ENCODE data around the gene CD5L.

Gene CD5L

DNA sequence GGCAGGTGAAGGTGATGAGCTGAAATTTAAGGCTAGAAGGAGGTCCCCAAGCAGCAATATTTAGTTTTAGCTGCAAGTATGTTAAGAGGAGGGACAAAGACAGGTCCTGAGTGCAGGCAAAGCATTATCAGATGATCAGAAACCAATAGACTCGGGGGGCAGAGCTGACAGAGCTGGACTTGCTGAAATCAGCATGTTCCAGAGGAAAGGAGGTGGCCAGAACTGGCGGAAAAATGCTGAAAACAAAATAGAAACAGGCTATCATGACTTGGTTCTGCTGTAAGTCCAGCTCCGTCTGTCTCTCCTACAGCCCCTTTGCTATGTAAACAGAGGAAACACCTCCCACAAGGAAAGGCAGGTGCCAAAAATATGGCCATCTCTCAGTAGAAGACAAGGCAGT is at the start of gene CD5L:
TSS of gene CD5L (minus strand) at position 101 of the 400 bp plus-strand sequence. CDS start 107 bp downstream, outside the sequence.
- DNase-seq = no peak

DNA sequence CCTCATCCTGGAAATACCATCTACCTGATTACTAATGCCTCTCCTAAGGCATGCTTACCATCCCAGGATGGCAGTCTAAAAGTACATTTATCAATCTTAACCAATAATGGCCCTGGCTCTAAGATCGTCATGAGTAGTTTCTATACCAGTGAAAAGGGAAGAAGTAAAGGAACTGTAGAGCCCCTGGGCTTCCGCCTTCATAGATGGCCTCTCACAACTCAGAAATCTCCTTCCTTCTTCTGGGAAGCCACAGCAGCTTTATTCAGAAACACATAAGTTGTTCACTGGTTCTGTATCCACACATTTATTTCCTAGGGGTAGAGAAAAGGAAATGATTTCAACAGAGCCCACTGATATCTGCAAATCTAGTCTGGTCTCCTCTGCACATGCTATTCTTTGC is 41.0 kb upstream of the CD5L start:
- no peak for DNase-seq

DNA sequence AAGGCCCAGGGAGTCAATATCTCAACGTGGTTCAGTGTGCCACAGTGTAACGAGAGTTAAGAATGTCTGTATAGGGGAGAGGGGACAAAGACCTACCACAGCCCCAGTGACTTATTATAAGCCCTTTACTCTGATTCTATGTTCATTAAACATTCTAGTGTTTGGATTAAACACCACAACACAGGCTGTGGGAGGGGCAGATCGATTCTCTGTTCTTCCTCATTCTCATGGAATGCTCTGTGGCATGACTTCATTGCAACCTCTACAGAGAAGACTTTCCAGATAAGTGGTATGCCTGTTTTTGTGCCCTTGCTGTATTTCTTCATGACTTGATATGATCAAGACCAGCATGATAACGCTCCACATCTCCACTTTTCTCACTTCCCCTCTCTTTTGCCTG is 39.0 kb upstream of the CD5L start:
- DNase-seq = no peak

DNA sequence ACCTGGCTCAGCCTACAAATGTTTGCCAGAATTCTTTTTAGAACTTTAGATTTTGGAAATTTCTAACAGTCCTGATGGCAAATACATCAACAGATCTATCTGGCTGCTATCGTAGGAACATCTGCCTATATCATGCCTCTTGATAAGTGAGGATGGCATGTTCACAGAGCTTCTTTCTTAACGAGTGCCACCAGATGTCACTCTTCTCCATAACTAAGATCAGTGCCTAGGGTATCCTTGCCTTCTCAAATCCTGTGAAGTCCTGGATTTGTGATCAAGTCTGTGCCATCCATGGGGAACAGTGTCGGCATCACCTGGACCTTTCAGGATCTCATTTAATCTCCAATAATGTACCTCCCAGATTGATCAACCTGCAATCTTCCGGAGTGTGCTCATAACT is 36.5 kb upstream of the CD5L start:
- no peak for DNase-seq

DNA sequence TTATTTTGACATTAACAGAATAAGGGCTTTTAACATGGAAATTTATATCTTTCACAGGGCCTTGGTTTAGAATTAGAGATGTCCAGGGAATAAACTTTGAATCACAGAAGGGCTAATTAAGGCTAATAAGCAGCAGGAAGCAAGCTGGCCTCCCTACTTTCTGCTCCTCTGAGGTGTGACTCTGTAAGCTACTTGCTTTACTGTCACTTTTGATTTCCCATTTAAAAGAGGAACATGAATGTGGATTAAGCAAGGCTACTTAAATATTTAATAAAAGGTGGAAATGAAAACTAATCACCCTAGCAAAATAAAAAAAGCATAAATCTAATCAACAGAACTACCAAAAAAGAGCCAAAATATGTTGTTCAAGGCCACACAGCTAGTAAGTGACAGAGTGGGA is 28.9 kb upstream of the CD5L start:
- DNase-seq = no peak

DNA sequence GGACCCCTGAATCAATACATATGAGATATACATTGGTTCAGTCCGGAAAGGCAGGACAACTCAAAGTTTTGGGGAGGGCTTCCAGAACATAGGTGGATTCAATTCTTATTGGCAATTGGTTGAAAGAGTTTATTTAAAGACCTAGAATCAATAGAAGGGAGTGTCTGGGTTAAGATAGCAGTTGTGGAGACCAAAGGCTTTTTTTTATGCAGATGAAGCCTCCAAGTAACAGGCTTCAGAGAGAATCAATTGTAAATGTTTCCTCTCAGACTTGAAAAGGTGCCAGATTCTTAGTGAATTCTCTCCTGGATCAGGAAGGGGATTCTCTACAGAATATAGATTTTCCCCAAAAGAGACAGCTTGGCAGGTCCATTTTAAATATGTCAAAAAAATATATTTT is 27.0 kb upstream of the CD5L start:
- DNase-seq = no peak

DNA sequence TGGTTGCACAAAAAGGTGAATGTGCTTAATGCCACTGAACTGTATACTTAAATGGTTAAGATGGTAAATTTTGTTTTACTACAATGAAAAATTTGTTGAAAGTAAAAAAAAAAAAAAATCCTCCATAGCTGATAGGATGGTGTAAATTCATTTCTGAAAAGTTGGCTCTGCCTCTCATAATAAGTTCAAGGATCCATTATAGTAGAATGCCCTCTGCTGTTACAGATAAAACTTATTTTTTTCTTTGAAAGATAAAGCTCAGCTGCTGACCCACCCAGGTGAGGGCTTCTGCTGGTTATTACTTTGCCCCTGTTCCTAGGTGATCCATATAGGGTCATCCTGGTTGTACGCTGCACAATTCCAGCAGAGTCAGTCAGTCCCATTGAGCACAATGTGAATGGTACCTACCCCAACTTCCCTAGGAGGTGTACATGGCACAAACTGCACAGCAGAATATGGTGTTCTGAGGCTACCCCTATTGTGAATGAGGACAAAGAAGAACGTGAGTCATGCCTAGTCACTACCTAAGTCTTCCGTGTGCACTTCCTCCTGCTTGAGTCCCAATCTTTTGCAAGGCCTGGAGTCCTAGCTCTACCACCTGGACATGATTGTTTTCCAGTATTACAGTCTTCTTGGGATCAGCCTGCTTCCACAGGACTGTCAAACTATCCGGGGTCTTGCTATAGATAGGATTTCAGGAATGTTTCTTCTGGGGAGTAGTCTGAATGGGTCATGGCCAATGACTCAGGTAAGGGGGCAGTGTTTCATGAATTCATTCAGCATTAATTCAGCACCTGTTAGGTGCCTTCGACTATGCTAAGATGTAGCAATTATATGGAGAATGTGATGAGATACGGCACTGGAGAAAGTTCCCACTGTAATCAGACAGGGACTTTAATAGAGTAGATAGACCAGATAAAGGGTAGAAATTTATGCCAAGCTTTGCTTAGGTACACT is 20.8 kb upstream of the CD5L start:
- DNase-seq = no peak

DNA sequence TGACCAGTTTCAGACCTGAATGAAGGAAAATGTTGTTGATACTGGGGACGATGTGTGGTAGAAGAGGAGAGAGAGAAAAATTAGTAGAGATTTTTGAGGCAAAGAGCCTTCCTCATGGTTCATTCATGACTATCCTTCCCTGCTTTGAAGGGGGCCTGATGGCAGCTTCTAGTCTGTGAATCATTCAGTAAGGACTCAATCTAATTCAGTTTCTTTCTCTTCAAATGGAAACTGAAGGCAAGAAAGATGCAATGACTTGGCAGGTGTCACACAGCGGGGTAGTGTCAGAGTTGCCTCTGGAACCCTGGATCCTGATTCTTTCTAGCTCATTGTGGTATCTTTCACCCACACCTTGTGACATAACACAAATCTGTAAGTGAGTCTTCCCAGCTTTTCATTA is 14.9 kb upstream of the CD5L start:
- DNase-seq = no peak

DNA sequence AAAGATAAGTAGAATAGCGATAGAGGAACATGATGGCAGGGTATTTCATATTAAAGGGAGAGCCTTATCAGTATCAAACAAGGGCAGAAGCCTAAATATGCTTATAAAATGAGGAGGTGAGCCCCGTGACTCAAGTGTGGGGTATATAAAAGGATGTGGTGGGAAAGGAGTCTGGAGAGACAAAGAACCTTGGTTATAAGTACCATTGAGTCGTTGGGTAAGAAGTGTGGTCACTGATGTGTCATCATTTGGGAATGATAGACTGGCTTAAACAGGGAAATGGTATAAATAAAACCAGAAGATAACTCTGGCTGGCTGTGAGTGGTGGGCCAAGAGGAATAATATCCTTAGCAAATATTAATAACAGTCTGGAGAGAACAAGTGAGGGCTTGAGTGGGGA is 10.9 kb upstream of the CD5L start:
- DNase-seq = no peak

DNA sequence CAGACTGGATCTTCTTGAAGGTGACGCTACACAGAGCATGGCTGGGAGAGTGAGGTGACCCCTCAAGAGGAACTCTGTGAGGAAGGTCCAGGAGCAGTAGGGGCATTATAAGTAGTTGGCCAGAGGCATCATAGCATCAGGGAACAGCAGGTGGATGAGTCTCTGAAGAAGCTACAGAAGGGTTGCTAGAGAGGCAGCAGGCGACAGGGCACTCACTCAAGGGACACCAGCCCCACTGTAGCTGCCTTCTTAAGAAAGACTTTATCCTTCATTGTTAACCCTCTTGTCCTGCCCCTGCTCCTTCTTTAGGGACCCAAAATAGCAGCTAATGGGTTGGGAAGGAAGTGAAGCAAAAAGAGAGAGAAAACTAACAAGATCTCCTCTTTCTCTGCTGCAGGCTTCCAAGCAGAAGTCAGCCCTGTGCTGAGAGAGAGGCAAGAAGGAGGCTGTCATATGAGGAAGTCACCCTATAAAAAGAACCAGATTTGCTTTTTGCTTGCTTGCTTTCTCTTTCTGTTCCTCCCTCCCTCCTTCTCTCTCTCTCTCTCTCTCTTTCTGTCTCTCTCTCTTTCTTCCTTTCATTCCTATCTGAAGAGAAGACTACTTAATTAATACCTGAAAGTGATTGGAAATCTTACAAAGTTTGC is 7.7 kb upstream of the CD5L start:
- DNase-seq = no peak

DNA sequence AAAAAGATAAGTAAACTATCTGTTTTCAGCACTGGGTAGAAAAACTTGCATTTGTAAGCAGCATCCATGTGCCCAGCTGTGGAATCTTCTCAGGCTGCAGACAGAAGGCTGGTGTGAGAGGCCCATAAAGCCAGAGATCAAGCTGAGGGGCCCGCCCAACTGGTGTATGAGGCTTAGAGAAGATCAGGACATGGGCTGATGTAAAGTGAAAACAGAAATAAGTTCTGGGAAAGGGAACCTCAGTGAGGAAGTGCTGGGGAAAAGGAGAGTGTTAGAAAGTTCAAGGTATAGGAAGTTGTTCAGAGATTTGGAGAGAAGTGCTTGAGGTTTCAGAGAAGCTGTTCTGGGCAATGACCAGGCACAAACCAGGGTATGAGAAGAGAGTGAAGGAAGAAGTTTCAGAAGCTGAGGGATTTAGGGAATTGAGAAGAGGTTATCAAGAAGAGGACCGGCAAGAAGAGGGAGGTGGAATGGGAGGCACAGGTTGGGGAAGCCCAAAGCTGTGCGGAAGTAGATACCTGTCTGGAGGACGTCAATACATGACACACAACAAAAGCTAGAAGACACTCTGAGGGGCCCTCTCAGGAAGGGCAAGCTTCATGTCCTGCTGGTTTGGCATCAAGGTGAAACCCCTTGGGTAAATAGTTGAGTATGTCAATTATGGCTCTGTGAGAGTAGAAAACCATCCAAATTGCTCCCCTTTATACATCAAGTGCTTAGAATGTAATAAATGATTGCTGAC is 2.7 kb upstream of the CD5L start:
- no peak for DNase-seq

DNA sequence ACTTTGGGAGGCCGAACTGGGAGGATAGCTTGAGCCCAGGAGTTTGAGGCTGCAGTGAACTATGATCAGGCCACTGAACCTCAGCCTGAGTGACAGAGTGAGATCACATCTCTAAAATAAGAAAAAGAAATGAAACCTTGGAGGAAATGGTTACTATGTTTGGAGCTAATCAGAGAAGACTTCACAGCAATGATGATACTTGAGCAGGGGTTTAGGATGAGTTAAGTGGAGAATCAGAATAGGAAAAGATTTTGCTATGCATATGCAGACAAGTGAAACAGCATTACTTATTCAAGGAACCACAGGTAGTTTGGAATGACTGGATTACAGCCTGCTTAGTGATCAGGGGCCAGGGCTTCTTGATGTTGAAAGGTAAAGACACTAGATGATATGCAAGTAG is 1.3 kb upstream of the CD5L start:
- no peak for DNase-seq

DNA sequence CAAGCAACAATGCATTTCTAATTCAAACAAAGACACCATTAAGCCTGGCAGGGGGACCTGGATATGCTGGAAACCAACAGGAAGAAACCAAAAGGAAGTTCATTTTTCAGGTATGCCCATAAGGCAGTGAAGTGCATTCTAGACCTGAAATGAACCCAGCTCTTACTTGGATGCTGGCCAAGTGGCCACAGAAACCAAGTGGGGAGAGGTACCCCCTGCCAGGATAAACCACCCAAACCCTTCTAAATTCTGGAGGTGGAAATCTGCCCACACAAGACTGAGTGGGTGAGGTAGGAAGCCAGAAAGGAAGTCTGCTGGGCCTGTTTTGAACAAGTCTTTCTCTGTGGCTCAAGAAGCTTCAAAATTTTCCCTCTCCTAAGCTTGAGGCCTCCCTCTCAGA is 2.6 kb downstream of the CD5L start:
- no peak for DNase-seq

DNA sequence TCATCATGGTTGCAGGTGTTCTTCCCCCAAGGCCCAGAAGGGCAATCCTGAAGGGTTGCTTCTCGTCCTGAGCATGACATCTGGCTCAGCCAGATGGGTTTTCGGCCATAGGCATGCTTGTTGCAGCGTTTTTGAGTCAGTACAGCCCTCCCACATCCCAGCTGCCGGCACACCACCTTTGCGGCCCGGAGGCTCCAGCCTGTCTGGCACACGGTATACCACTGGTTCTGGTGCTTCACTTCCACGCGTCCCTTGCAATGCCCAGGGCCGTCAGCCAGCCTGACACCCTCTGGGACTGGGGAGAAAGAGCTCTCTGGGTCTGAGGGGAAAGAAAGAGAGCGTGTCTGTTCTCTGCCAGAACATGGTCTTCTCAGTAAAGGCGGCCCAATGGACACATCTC is 7.2 kb downstream of the CD5L start:
- no peak for DNase-seq

DNA sequence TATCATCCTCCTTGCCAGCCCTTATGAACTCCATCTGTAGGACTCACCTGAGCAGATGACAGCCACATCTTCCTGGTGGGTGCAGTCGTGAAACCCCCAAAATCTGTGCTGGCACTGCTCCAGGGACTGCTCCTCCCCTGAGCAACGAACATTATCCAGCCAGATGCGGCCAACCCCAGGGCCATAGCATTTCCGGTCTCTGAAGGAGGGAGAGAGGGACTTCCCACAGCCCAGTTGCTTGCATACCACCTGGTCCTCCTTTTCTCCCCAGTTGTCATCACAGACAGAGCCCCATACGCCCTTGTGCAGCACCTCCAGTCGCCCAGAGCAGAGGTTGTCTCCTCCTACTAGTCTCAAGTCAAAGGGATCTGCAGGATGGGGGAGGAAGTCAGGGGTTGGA is 8.5 kb downstream of the CD5L start:
- DNase-seq = no peak

DNA sequence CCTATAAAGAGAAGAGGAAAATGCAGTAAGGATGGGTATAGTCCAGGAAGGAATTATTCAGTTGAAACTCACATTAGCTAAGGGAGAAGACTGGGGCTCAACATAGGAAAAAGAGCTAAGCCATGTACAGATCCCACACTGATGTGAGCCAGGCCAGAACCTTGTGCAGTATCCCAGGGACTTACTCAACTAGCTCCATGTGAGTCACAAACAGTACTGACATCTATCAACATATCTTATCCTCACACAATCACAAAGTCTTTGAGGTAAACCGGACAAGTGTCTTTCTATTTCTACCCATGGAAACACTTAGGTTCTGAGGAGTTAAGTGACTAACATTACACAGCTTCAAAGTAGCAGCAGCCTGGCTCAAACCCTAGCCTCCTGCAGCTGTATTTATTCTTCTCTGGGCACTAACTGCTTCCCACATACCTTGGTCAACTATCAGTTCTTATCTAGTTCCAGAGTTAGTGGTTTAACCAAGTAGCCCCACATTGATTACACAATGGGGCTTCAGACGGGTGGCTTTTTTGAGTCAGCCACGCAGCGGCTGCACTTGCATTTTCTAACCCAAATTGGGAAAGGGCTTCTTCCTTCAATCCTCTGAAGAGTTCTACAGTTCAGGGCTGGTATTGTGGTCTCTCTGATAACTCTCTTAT is 9.5 kb downstream of the CD5L start:
- DNase-seq = no peak

DNA sequence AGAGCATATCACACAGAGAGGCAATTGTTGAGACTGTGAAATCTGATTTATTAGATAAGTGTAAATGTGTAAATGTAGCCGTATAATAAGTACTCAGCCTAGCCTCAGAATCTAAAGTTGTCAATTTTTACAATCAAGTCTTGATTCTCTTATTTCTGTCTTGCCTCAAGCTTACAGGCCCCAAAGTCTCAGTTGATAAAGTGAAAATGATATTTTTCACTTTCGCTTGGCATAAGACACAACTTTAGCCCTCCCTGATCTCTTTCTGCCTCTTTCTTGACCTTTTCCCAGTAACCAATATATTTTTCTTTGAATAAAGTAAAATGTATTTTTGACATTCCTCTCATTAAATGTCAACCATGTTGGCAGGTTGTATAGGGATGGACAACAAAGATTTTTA is 10.7 kb downstream of the CD5L start:
- no peak for DNase-seq

DNA sequence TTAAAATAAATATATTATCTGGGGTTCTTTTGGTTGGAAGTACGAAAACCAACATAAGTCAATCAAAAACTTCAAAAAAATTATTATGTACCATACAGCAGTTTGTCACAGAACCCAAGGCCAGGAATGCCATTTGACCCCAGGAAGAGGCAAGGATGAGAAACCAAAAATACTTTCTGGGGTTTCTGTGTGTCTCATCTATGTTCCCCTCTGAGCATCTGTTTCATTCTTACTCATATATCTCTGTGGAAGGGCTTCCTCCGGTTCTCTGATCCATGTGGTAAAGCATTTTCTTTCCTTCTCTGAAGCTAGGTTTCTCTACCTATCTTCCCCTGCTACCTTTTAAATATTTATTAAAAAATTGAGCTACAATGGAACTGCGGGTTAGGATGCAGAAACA is 11.9 kb downstream of the CD5L start:
- DNase-seq = no peak

DNA sequence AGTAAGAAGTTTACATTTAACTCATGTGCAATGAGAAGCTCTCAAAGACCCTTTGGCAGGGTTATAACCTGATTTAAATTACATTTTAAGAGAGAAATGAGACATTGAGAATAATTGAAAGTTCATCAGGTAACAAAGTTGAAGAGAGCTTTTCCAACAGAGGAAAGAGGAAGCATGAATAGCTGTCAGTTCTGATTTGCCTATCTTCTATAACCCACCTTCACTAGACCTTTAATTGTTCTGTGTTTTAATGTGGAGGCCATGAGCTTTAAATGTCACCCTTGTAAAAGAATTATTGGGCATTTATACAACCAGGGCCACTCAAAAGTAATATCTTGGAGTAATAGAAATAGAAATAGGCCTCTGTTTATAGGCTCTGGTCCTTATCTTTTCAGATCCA is 12.4 kb downstream of the CD5L start:
- DNase-seq = no peak

DNA sequence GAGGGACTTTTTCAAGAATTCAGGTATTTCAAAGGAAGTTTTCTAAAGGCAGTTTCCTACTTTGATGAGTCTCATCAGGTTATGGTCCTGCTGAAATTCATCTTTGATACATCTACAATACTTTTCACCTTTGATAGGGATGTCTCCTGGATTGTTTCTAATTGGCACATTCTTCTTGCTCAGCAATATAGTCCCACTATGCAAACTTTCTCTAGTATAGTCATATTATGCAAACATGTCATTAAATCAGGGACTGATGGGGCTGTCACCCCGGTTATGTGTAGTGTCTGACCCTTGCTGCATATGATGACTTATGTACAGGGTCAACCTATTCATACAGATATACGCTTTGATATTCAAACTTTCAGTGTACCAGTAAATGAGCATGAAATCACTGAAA is 21.3 kb downstream of the CD5L start:
- no peak for DNase-seq

DNA sequence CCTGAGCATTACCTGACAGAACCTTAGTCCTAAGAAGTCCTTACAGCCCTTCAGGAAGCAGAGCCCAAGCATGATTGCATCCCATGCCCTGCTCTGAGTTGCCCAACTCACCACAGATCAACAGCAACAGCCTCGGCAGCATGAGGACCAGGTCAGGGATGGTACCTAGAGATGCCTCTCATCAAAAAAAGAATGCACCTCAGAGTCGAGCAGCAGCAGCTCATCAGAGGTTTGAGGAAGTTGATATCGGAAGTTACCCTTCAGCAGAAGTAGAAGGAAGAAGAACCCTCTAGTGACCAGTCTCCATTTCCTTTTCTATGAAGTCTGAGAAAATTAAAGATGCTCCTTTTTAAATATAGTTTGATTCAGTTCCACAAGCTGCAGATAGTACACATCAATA is 21.7 kb downstream of the CD5L start, which contains the start of gene FCRL1:
TSS of gene FCRL1 (minus strand) at position 225 of the 400 bp plus-strand sequence. CDS start at position 142, 83 bp downstream.
- DNase-seq = no peak

DNA sequence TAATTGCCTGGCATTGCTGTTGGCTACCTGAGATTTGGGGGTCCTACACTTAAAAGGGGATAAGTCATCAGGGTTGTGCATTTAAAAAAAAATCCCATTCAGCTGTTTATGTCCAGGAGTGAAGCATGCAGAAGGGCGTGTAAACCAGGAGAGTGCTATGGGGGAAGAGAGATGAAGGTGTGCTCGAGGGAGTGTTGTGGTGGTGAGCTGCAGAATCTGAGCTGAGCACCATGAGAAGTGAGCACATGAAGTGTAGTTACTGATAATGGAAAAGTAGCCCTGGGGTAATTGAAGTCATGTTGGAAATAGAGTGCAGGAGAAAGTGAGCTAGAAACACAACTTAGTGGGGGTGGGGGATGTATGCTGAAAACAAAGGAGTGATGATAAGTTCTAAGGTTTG is 22.4 kb downstream of the CD5L start:
- DNase-seq = no peak

DNA sequence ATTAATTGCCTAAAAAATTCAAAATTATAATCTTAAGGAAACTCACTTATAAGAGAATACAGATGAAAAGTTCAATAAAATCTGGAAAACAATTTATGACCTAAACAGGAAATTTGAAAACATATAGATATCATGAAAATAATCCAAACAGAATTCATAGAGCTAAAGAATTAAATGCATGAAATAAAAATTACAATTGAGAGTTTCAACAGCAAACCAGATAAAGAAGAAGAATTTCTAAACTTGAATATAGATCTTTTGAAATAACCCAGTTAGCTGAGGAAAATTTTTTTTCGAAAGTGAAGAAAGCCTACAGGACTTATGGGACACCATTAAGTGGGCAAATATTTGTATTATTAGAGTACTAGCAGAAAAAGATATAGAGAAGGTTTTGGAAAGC is 28.3 kb downstream of the CD5L start:
- DNase-seq = no peak

Data from stimulated activated CD4-positive, alpha-beta T cell treated with anti-CD3 and anti-CD28 coated beads, Interleukin-12 subunit alpha, Interleukin-12 subunit beta, amount 100 ng/mL, for 4 hours (primary cell).